ENCODE data around the gene SOCS6. TPM values are rescaled to one million over a fixed set of nuclear protein-coding genes. Genes with fewer than 3 reads are reported as not detected.

Gene SOCS6
- total and polyA plus RNA-seq, 2 donors (not counting 1 experiment from before 2014, with no cell fraction given), result 0.25 to 0.99 TPM

DNA sequence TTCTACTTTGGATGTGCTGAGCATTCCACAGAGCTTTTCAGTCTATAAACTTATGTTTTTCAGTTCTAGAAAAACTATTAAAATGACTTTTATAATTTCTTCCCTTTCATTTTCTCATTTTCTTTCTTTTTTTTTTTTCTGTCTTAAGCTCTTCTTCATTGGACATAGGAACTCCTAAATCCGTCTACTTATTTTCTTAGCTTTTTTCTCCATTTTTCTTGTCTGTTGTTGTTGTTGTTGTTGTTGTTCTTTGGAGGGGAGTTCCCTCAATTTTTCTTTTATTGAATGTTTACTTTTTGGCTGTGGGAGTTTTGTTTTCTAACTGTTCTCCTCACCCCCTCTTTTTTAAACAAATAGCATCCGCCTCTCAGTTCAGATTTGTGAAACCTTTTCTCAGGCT is 7.9 kb downstream of the SOCS6 start:
- H3K36me3 ChIP-seq (replicated peaks in 1 of 2; ENCODE audit: control extremely low read depth in 1 of 2, control insufficient read depth in 1 of 2, extremely low read depth in 1 of 2, insufficient read depth in 2 of 2, low read length in 1 of 2), result no peaks in the 10 kb centered on the region
- no peak for DNase-seq
- WGBS (ENCODE audit: insufficient coverage), result 100% methylated on average over 1 of the region's 2 CpGs
- H3K4me3 Mint-ChIP-seq, result no peak overlapping the region
- no peaks in the 10 kb centered on the region for H3K9me3 ChIP-seq (ENCODE audit: control extremely low read depth in 1 of 3, control insufficient read depth in 2 of 3, insufficient read depth in 1 of 3, low read length in 2 of 3)
- POLR2A ChIA-PET, result no interaction called here
- H3K4me1 ChIP-seq (ENCODE audit: control insufficient read depth in 2 of 2, insufficient read depth in 2 of 2, low read length in 2 of 2), result no peaks in the 10 kb centered on the region
- ATAC-seq (ENCODE audit: low read depth), result no peak
- H3K79me2 ChIP-seq (ENCODE audit: control insufficient read depth, insufficient read depth, low read length), result no peaks in the 10 kb centered on the region
- CTCF ChIA-PET, result no interaction called here
- H3K27ac ChIP-seq (ENCODE audit: low read length in 2 of 2), result no peak overlapping the region
- H2AFZ ChIP-seq (ENCODE audit: insufficient read depth, low read depth, low read length, poor library complexity, severe bottlenecking), result no peak overlapping the region
- H3K27ac Mint-ChIP-seq, result no peak overlapping the region
- H3K4me2 ChIP-seq (replicated peaks; ENCODE audit: low read depth, low read length, poor library complexity, severe bottlenecking), result no peak overlapping the region
- H4K20me1 ChIP-seq (ENCODE audit: control insufficient read depth, insufficient read depth, low read length, poor library complexity, severe bottlenecking), result no peaks in the 10 kb centered on the region
- H3K9ac ChIP-seq (ENCODE audit: low read length), result no peak overlapping the region
- intact Hi-C loops (cut with micrococcal nuclease), result no loop called here
- H3K9me3 Mint-ChIP-seq (ENCODE audit: insufficient read depth), result no peaks in the 10 kb centered on the region
- TF ChIP-seq, protein P1, sequence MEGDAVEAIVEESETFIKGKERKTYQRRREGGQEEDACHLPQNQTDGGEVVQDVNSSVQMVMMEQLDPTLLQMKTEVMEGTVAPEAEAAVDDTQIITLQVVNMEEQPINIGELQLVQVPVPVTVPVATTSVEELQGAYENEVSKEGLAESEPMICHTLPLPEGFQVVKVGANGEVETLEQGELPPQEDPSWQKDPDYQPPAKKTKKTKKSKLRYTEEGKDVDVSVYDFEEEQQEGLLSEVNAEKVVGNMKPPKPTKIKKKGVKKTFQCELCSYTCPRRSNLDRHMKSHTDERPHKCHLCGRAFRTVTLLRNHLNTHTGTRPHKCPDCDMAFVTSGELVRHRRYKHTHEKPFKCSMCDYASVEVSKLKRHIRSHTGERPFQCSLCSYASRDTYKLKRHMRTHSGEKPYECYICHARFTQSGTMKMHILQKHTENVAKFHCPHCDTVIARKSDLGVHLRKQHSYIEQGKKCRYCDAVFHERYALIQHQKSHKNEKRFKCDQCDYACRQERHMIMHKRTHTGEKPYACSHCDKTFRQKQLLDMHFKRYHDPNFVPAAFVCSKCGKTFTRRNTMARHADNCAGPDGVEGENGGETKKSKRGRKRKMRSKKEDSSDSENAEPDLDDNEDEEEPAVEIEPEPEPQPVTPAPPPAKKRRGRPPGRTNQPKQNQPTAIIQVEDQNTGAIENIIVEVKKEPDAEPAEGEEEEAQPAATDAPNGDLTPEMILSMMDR (IDR thresholded peaks at IDR 0.05), result no peak
- no peak for TF ChIP-seq EZH2 (IDR thresholded peaks at IDR 0.05; ENCODE audit: borderline replicate concordance, insufficient read depth, low read depth, low read length, poor library complexity, severe bottlenecking)
- no peaks in the 10 kb centered on the region for H3K4me1 Mint-ChIP-seq
- peaks cover 9% of the 10 kb centered on the region for H3K27me3 Mint-ChIP-seq
- H3K27me3 ChIP-seq (replicated peaks in 1 of 4; ENCODE audit: control extremely low read depth in 1 of 4, control insufficient read depth in 3 of 4, insufficient read depth in 4 of 4, low read length in 3 of 4), result no peaks in the 10 kb centered on the region
- no peak overlapping the region for H3K4me3 ChIP-seq (ENCODE audit: control extremely low read depth in 1 of 5, extremely low read depth in 1 of 5, insufficient read depth in 1 of 5, low read depth in 2 of 5, low read length in 4 of 5)

DNA sequence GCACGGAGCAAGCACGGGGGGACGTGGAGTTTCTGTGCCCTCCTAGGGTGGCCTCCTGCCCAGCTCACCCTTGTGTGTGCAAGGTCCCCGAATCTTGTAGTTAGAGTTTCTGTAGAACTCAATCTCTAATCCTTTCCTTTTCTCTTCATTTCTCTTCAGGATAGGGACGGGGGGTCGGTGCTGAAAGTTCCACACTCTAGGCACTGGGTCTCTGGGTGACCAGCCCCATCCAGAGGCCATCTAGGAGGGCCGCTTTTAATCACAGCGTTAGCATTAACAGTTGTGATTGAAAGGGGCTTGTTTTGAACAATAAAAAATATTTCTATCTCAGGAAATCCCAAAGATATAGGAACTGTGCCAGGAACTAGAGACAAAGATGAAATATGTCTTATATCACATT is 10.5 kb downstream of the SOCS6 start:
- ATAC-seq (ENCODE audit: low read depth) (no peak), DNase-seq (no peak)
- H3K27ac ChIP-seq (ENCODE audit: low read length in 2 of 2), result no peak overlapping the region
- Mint-ChIP-seq H3K4me3 (no peak overlapping the region), H3K27ac (no peak overlapping the region), H3K27me3 (no peaks in the 10 kb centered on the region), H3K9me3 (ENCODE audit: insufficient read depth) (no peaks in the 10 kb centered on the region), H3K4me1 (no peaks in the 10 kb centered on the region)
- no peak overlapping the region for H3K4me2 ChIP-seq (replicated peaks; ENCODE audit: low read depth, low read length, poor library complexity, severe bottlenecking)
- no peaks in the 10 kb centered on the region for H3K36me3 ChIP-seq (replicated peaks in 1 of 2; ENCODE audit: control extremely low read depth in 1 of 2, control insufficient read depth in 1 of 2, extremely low read depth in 1 of 2, insufficient read depth in 2 of 2, low read length in 1 of 2)
- H3K9ac ChIP-seq (ENCODE audit: low read length), result no peak overlapping the region
- no peaks in the 10 kb centered on the region for H4K20me1 ChIP-seq (ENCODE audit: control insufficient read depth, insufficient read depth, low read length, poor library complexity, severe bottlenecking)
- intact Hi-C loops (cut with micrococcal nuclease), result no loop called here
- H3K4me1 ChIP-seq (ENCODE audit: control insufficient read depth in 2 of 2, insufficient read depth in 2 of 2, low read length in 2 of 2), result no peaks in the 10 kb centered on the region
- H3K27me3 ChIP-seq (replicated peaks in 1 of 4; ENCODE audit: control extremely low read depth in 1 of 4, control insufficient read depth in 3 of 4, insufficient read depth in 4 of 4, low read length in 3 of 4), result no peaks in the 10 kb centered on the region
- no peaks in the 10 kb centered on the region for H3K9me3 ChIP-seq (ENCODE audit: control extremely low read depth in 1 of 3, control insufficient read depth in 2 of 3, insufficient read depth in 1 of 3, low read length in 2 of 3)
- H2AFZ ChIP-seq (ENCODE audit: insufficient read depth, low read depth, low read length, poor library complexity, severe bottlenecking), result no peak overlapping the region
- H3K4me3 ChIP-seq (ENCODE audit: control extremely low read depth in 1 of 5, extremely low read depth in 1 of 5, insufficient read depth in 1 of 5, low read depth in 2 of 5, low read length in 4 of 5), result no peak overlapping the region
- ChIA-PET CTCF (no interaction called here), POLR2A (no interaction called here)
- 100% methylated on average over 1 of the region's 8 CpGs for WGBS (ENCODE audit: insufficient coverage)
- TF ChIP-seq, protein P1 (IDR thresholded peaks at IDR 0.05), result no peak
- no peak for TF ChIP-seq EZH2 (IDR thresholded peaks at IDR 0.05; ENCODE audit: borderline replicate concordance, insufficient read depth, low read depth, low read length, poor library complexity, severe bottlenecking)
- no peaks in the 10 kb centered on the region for H3K79me2 ChIP-seq (ENCODE audit: control insufficient read depth, insufficient read depth, low read length)

Data from B cell (primary cell).